Measurements from ENCODE around the gene ANKRD33. TPM values are rescaled to one million over a fixed set of nuclear protein-coding genes. Genes with fewer than 3 reads are reported as not detected.

The ANKRD33 gene
- polyA plus RNA-seq, 1 experiment, result not detected

DNA sequence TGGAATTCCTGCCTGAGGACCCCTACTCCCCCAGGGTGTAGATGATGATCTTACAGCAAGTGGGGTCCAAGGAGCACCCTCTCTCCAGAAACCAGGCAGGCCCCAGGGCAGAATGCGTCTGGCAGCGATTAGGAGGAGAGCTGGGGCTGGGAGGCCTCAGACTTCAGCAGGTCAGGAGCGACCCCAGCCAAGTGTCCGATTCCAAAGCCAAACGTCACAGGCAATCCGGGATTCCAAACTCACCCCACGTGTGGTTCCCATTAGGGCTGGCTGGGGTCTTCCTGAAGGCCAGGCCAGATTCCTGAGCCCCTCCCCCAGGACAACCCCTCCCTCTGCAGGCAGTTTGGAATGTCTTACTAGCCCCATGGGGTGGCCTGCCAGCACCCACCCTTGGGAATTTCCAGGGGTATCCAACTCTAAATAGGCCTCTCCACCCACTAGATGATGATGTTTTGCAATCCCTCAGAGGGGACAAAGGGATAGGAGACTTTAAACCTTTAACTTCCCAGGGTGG is 22.1 kb upstream of the ANKRD33 start:
- Histone ChIP-seq H3K27me3 (ENCODE audit: control insufficient read depth, insufficient read depth, low read length) (peaks cover 16% of the 10 kb centered on the region), H3K4me3 (ENCODE audit: low read depth, low read length) (no peak overlapping the region)
- POLR2A ChIA-PET, result interaction anchor here (0.6 kb wide), 1 partner anchor 55 kb away, joined by 3 read pairs; no protein-coding TSS in a partner anchor

DNA sequence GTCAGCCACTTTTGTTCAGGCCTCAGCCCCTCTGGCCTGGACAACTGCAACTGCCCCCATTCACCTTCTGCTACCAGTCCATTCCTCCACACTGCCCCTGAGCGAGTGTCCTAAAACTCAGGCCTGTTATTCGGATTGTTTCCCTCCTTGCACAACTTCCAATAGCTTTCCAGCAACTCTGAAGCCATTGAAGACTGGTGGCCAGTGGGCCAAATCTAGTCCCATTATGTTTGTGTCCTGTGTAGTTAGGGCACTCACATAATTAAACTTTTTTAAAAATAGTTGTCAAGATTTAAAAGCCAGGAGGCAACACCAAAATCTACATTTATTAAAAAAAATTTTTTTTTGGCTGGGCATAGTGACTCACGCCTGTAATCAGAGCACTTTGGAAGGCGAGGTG is 21.6 kb upstream of the ANKRD33 start:
- Histone ChIP-seq H3K36me3 (ENCODE audit: control insufficient read depth, insufficient read depth, low read length) (no peaks in the 10 kb centered on the region), H3K4me3 (ENCODE audit: low read depth, low read length) (no peak overlapping the region), H3K27me3 (ENCODE audit: control insufficient read depth, insufficient read depth, low read length) (peaks cover 16% of the 10 kb centered on the region)
- no peak for DNase-seq (ENCODE audit: low read depth)
- POLR2A ChIA-PET, result interaction anchor here (0.6 kb wide), 1 partner anchor 55 kb away, joined by 3 read pairs; no protein-coding TSS in a partner anchor
- CTCF ChIA-PET, result interaction anchor here (2.3 kb wide), 1 partner anchor 9 kb away, joined by 11 read pairs; no protein-coding TSS in a partner anchor
- TF ChIP-seq, protein P1, sequence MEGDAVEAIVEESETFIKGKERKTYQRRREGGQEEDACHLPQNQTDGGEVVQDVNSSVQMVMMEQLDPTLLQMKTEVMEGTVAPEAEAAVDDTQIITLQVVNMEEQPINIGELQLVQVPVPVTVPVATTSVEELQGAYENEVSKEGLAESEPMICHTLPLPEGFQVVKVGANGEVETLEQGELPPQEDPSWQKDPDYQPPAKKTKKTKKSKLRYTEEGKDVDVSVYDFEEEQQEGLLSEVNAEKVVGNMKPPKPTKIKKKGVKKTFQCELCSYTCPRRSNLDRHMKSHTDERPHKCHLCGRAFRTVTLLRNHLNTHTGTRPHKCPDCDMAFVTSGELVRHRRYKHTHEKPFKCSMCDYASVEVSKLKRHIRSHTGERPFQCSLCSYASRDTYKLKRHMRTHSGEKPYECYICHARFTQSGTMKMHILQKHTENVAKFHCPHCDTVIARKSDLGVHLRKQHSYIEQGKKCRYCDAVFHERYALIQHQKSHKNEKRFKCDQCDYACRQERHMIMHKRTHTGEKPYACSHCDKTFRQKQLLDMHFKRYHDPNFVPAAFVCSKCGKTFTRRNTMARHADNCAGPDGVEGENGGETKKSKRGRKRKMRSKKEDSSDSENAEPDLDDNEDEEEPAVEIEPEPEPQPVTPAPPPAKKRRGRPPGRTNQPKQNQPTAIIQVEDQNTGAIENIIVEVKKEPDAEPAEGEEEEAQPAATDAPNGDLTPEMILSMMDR (IDR thresholded peaks at IDR 0.05; ENCODE audit: insufficient read depth, low read depth, low read length), result no peak

More for the DNA sequence above, 22.1 kb upstream of the ANKRD33 start:
- H3K36me3 ChIP-seq (ENCODE audit: control insufficient read depth, insufficient read depth, low read length), result no peaks in the 10 kb centered on the region
- no peak for DNase-seq (ENCODE audit: low read depth)
- TF ChIP-seq, protein P1 (IDR thresholded peaks at IDR 0.05; ENCODE audit: insufficient read depth, low read depth, low read length), result no peak
- CTCF ChIA-PET, result interaction anchor here (2.3 kb wide), 1 partner anchor 10 kb away, joined by 11 read pairs; no protein-coding TSS in a partner anchor

DNA sequence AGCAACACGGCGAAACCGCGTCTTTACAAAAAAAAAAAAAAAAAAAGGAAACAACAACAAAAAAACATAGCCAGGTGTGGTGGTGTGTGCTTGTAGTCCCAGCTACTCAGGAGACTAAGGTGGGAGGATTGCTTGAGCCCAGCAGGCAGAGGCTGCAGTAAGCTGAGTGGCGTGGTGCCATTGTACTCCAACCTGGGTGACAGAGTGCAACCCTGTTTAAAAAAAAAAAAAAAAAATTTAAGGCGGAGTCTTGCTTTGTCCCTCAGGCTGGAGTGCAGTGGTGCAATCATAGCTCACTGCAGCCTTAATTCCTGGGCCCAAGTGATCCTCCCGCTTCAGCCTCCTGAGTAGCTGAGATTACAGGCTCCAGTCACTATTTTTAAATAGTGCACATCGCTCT is 21.1 kb upstream of the ANKRD33 start:
- H3K4me3 ChIP-seq (ENCODE audit: low read depth, low read length), result no peak overlapping the region
- TF ChIP-seq, protein P1 (IDR thresholded peaks at IDR 0.05; ENCODE audit: insufficient read depth, low read depth, low read length), result no peak
- H3K27me3 ChIP-seq (ENCODE audit: control insufficient read depth, insufficient read depth, low read length), result peaks cover 14% of the 10 kb centered on the region
- no peaks in the 10 kb centered on the region for H3K36me3 ChIP-seq (ENCODE audit: control insufficient read depth, insufficient read depth, low read length)
- POLR2A ChIA-PET, result no interaction called here
- no peak for DNase-seq (ENCODE audit: low read depth)
- CTCF ChIA-PET, result interaction anchor here (2.3 kb wide), 1 partner anchor 9 kb away, joined by 11 read pairs; no protein-coding TSS in a partner anchor

DNA sequence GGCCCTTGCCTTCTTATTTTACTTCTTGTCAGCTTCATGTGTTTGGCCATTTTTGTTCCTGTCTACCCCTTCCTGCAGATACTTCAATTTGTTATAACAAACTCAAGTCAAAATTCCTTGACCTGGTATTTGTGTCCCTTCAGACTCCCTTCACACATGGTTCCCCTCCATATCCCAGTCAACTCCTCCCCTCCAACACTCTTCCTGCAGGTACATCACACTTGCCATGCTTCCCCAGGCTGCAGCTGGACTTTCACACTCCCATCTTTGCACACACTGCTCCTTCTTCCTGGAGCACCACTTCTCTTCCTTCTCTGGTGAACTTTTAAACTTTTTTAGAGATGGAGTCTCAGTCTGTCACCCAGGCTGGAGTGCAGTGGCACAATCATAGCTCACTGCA is 20.5 kb upstream of the ANKRD33 start:
- ChIA-PET POLR2A (no interaction called here), CTCF (interaction anchor here (2.3 kb wide), 1 partner anchor 8 kb away, joined by 11 read pairs; no protein-coding TSS in a partner anchor)
- no peak for DNase-seq (ENCODE audit: low read depth)
- H3K4me3 ChIP-seq (ENCODE audit: low read depth, low read length), result no peak overlapping the region
- H3K36me3 ChIP-seq (ENCODE audit: control insufficient read depth, insufficient read depth, low read length), result no peaks in the 10 kb centered on the region
- peaks cover 12% of the 10 kb centered on the region for H3K27me3 ChIP-seq (ENCODE audit: control insufficient read depth, insufficient read depth, low read length)
- TF ChIP-seq, protein P1 (IDR thresholded peaks at IDR 0.05; ENCODE audit: insufficient read depth, low read depth, low read length), result no peak

DNA sequence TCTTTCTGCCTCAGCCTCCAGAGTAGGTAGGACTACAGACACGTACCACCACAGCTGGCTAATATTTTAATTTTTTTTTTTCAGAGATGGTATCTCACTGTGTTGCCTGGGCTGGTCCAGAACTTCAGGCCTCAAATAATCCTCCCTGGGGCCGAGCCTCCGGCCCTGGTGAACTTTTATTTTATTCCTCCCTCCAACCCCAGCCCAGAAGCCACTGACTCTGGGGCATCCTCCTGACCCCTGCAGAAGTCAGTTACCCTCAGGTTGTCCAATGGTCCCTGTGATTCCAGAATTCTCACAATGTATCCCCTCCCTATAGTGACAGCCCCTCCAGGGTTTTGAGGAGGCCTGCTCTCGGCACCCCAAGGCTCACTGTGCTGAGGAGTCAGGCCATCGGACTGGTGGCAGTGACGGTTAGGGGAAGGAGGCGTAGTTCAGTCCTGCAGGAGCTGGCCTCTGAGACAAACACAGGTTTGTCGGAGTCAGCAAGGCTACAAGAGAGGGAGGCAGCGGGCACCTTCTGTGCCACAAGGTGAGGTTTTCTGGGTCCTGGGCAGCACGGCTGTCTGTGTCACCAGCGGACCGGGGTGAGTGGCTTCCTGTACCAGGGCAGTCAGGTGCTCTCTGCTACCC is 20.0 kb upstream of the ANKRD33 start:
- Histone ChIP-seq H3K27me3 (ENCODE audit: control insufficient read depth, insufficient read depth, low read length) (peaks cover 11% of the 10 kb centered on the region), H3K36me3 (ENCODE audit: control insufficient read depth, insufficient read depth, low read length) (no peaks in the 10 kb centered on the region), H3K4me3 (ENCODE audit: low read depth, low read length) (no peak overlapping the region)
- CTCF ChIA-PET, result interaction anchor here (2.3 kb wide), 1 partner anchor 7 kb away, joined by 11 read pairs; no protein-coding TSS in a partner anchor
- no peak for DNase-seq (ENCODE audit: low read depth)
- TF ChIP-seq, protein P1 (IDR thresholded peaks at IDR 0.05; ENCODE audit: insufficient read depth, low read depth, low read length), result no peak
- POLR2A ChIA-PET, result no interaction called here

Data from BJ (cell line).